ENCODE data around the gene ID1.
"Not testable (repeated sequence)": the region's sequence is repeated elsewhere in the genome, so short reads cannot be mapped to it uniquely, and the experiment has no call there.

Gene ID1

DNA sequence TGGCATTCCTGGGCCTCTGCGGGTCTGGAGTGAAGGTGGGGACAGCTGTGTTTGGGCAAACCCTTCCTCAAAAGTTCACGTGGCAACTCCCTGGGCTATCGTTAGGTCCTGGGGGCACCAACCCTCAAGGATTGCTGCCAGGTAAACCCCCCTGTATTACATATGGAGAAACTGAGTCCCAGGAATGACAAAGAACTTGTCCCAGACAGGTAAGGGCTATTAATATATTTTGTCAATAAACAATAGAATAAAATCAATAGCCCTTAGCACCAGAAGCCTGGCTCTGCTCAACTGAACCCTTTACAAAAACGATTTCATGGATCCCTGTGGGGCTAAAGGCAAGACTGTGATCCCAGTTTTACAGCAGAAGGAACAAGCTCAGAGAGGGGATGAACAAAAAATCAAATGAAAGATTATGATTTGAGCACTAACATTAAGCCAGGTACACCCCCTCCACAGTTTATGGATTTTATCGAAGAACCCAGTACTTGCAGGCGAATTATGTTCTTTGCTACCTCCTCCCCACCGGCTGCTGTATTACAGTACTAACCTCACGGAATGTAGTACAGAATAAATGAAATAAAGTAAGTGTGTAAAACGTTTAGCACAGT, 2.7 kb downstream of the ID1 start:
- H3K4me3 ChIP-seq (ENCODE audit: control insufficient read depth, low read depth, low read length), result peak overlapping the region; percentile 16
- DNase-seq (ENCODE audit: low read depth), result peak; percentile 30
- TF ChIP-seq CTCF (conservative IDR thresholded peaks at IDR 0.05; ENCODE audit: control insufficient read depth, insufficient read depth, low read depth, low read length), result no peak

GRCh38 chr20:31608251-31608945, 3.3 kb downstream of the ID1 start:
- DNase-seq (ENCODE audit: low read depth), result peak; percentile 58
- H3K4me3 ChIP-seq (ENCODE audit: control insufficient read depth, low read depth, low read length), result peak overlapping the region; percentile 16
- TF ChIP-seq CTCF (conservative IDR thresholded peaks at IDR 0.05; ENCODE audit: control insufficient read depth, insufficient read depth, low read depth, low read length), result no peak

- not testable (repeated sequence) for DNase-seq (ENCODE audit: low read depth); H3K4me3 ChIP-seq (ENCODE audit: control insufficient read depth, low read depth, low read length)
These were observed 7.2 kb downstream of the ID1 start for GRCh38 chr20:31612271-31612640.

GRCh38 chr20:31615416-31615815, 10.3 kb downstream of the ID1 start:
- H3K4me3 ChIP-seq (ENCODE audit: control insufficient read depth, low read depth, low read length), result no peak overlapping the region
- DNase-seq (ENCODE audit: low read depth), result no peak
- no peak for TF ChIP-seq CTCF (conservative IDR thresholded peaks at IDR 0.05; ENCODE audit: control insufficient read depth, insufficient read depth, low read depth, low read length)

DNA sequence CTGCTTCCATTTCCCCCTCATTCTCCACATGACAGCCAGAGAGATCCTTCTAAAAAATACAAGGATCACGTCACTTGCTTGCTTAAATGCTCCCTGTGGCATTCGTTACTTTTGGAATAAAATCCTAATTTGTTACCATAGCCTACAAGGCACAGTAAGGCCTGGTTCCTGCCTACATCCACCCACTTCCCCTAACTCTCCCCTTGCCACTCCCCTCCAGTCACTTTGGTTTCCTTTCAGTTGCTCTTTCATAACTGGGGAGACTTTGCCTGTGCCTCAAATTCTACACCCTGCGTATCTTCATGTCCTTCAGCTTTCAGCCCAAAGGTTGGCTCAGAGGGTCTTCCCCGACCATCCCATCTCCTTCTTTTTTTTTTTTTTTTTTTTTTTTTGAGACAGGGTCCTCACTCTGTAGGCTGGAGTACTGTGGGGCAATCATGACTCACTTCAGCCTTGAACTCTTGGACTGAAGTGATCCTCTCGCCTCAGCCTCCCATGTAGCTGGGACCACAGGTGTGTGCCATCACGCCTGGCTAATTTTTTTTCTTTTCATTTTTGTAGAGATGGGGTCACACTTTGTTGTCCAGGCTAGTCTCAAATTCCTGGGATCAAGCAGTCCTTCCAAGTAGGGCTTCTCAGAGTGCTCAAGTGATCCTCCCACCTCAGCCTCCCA, 12.5 kb downstream of the ID1 start:
- no peak for TF ChIP-seq CTCF (conservative IDR thresholded peaks at IDR 0.05; ENCODE audit: control insufficient read depth, insufficient read depth, low read depth, low read length)
- H3K4me3 ChIP-seq (ENCODE audit: control insufficient read depth, low read depth, low read length), result no peak overlapping the region
- DNase-seq (ENCODE audit: low read depth), result no peak

GRCh38 chr20:31620246-31620645, 15.2 kb downstream of the ID1 start:
- DNase-seq (ENCODE audit: low read depth), result no peak
- TF ChIP-seq CTCF (conservative IDR thresholded peaks at IDR 0.05; ENCODE audit: control insufficient read depth, insufficient read depth, low read depth, low read length), result no peak
- H3K4me3 ChIP-seq (ENCODE audit: control insufficient read depth, low read depth, low read length), result no peak overlapping the region

GRCh38 chr20:31623123-31623505, 18.0 kb downstream of the ID1 start:
- not testable (repeated sequence) for H3K4me3 ChIP-seq (ENCODE audit: control insufficient read depth, low read depth, low read length); DNase-seq (ENCODE audit: low read depth)

DNA sequence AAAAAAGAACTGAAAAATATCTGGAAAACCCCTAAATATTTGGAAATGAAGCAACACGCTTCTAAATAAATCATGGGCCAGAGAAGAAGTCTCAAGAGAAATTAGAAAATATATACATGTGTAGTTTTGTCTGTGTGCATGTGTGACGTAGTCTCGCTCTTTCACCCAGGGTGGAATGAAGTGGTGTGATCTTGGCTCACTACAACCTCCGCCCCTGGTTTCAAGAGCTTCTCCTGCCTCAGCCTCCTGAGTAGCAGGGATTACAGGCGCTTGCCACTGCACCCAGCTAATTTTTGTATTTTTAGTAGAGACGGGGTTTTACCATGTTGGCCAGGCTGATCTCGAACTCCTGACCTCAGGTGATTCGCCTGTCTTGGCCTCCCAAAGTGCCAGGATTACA, 21.4 kb downstream of the ID1 start:
- H3K4me3 ChIP-seq (ENCODE audit: control insufficient read depth, low read depth, low read length), result not testable (repeated sequence)

GRCh38 chr20:31628057-31628456, 23.0 kb downstream of the ID1 start:
- not testable (repeated sequence) for DNase-seq (ENCODE audit: low read depth)

More for the DNA sequence above, 21.4 kb downstream of the ID1 start:
- DNase-seq (ENCODE audit: low read depth), result not testable (repeated sequence)

More at GRCh38 chr20:31628057-31628456, 23.0 kb downstream of the ID1 start:
- not testable (repeated sequence) for H3K4me3 ChIP-seq (ENCODE audit: control insufficient read depth, low read depth, low read length)
